ENCODE results near the gene PTPRE.

DNA sequence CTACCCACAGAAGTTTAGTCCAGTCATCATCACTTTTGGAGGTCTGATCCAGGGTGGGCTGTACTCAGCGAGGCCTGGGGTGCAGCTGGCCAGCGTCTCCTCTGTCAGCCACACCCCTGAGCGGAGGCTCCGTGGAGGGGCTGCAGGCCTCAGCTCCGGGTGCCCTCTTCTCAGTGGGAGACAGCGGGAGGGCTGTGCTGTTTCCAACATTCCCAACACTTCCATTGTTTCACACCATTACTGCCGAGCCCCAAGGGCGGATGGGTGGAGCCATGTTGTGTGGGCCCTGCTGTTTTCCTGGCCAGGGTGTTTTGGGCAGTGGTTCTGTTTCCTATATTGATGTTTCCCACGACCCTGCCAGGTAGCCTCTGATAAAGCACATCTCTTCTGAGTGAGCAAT lies 124.3 kb downstream of the PTPRE start:
- TF ChIP-seq POLR2AphosphoS5 (IDR thresholded peaks at IDR 0.05; ENCODE audit: low read depth, low read length) (no peak), TAF1 (IDR thresholded peaks at IDR 0.05; ENCODE audit: borderline replicate concordance, insufficient read depth, low read length) (no peak), FOXP2 (optimal IDR thresholded peaks at IDR 0.05; ENCODE audit: borderline replicate concordance, extremely low read depth, extremely low read length, insufficient read depth) (no peak)
- TF ChIP-seq, protein P1, sequence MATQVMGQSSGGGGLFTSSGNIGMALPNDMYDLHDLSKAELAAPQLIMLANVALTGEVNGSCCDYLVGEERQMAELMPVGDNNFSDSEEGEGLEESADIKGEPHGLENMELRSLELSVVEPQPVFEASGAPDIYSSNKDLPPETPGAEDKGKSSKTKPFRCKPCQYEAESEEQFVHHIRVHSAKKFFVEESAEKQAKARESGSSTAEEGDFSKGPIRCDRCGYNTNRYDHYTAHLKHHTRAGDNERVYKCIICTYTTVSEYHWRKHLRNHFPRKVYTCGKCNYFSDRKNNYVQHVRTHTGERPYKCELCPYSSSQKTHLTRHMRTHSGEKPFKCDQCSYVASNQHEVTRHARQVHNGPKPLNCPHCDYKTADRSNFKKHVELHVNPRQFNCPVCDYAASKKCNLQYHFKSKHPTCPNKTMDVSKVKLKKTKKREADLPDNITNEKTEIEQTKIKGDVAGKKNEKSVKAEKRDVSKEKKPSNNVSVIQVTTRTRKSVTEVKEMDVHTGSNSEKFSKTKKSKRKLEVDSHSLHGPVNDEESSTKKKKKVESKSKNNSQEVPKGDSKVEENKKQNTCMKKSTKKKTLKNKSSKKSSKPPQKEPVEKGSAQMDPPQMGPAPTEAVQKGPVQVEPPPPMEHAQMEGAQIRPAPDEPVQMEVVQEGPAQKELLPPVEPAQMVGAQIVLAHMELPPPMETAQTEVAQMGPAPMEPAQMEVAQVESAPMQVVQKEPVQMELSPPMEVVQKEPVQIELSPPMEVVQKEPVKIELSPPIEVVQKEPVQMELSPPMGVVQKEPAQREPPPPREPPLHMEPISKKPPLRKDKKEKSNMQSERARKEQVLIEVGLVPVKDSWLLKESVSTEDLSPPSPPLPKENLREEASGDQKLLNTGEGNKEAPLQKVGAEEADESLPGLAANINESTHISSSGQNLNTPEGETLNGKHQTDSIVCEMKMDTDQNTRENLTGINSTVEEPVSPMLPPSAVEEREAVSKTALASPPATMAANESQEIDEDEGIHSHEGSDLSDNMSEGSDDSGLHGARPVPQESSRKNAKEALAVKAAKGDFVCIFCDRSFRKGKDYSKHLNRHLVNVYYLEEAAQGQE (IDR thresholded peaks at IDR 0.05; ENCODE audit: insufficient read depth in 1 of 2, low read depth in 2 of 2, low read length in 2 of 2): no peak

Measured in PFSK-1 (cell line).